ENCODE data around the gene ABCC1.
A peak's percentile ranks its signal among the peaks of the same experiment; 100 is the strongest.

The ABCC1 gene

DNA sequence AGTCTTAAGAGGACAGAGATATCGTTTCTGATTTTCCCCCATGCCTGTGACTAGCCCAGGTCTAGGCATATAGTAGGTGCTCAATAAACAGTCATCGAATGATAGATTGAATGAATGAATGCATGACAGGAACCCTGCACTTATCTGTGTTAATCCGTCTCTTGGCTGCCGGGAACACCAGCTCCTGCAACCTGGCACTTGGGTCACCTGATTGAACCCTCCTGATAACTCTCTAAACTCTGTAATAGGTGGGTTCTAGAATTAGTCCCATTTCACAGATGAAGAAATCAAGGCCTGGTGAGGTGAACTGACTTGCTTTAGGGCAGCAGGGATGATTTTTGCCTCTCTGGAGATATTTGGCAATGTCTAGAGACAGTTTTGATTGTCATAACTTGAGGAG, 43.7 kb downstream of the ABCC1 start:
- Histone ChIP-seq H3K4me1 (ENCODE audit: control insufficient read depth, insufficient read depth, low read length) (peaks cover 16% of the 10 kb centered on the region), H3K9me3 (ENCODE audit: control insufficient read depth, insufficient read depth, low read depth, low read length) (no peaks in the 10 kb centered on the region), H3K36me3 (ENCODE audit: control insufficient read depth in 2 of 2, insufficient read depth in 1 of 2, low read length in 2 of 2) (peaks cover 0 to 3% of the 10 kb centered on the region in 2 experiments; a peak in 2 of 3 replicates), H3K27ac (ENCODE audit: extremely low read depth, low read depth, low read length) (no peak overlapping the region), H3K4me3 (ENCODE audit: low read depth, low read length) (no peak overlapping the region)
- POLR2A ChIA-PET: no interaction called here
- no peak for TF ChIP-seq ZNF658 (tag by site-specific recombination; IDR thresholded peaks at IDR 0.05)
- TF ChIP-seq, protein P1, sequence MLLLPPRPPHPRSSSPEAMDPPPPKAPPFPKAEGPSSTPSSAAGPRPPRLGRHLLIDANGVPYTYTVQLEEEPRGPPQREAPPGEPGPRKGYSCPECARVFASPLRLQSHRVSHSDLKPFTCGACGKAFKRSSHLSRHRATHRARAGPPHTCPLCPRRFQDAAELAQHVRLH (tag by site-specific recombination; IDR thresholded peaks at IDR 0.05): no peak
- no peak for TF ChIP-seq ZNF792 (tag by site-specific recombination; IDR thresholded peaks at IDR 0.05)
- TF ChIP-seq ZNF664 (tag by site-specific recombination; IDR thresholded peaks at IDR 0.05): peak; percentile 86
- TF ChIP-seq, protein P2, sequence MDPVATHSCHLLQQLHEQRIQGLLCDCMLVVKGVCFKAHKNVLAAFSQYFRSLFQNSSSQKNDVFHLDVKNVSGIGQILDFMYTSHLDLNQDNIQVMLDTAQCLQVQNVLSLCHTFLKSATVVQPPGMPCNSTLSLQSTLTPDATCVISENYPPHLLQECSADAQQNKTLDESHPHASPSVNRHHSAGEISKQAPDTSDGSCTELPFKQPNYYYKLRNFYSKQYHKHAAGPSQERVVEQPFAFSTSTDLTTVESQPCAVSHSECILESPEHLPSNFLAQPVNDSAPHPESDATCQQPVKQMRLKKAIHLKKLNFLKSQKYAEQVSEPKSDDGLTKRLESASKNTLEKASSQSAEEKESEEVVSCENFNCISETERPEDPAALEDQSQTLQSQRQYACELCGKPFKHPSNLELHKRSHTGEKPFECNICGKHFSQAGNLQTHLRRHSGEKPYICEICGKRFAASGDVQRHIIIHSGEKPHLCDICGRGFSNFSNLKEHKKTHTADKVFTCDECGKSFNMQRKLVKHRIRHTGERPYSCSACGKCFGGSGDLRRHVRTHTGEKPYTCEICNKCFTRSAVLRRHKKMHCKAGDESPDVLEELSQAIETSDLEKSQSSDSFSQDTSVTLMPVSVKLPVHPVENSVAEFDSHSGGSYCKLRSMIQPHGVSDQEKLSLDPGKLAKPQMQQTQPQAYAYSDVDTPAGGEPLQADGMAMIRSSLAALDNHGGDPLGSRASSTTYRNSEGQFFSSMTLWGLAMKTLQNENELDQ (tag by site-specific recombination; IDR thresholded peaks at IDR 0.05; ENCODE audit: low read depth): no peak
- no peak for TF ChIP-seq OSR2 (tag by site-specific recombination; IDR thresholded peaks at IDR 0.05)
- CTCF ChIA-PET: no interaction called here

DNA sequence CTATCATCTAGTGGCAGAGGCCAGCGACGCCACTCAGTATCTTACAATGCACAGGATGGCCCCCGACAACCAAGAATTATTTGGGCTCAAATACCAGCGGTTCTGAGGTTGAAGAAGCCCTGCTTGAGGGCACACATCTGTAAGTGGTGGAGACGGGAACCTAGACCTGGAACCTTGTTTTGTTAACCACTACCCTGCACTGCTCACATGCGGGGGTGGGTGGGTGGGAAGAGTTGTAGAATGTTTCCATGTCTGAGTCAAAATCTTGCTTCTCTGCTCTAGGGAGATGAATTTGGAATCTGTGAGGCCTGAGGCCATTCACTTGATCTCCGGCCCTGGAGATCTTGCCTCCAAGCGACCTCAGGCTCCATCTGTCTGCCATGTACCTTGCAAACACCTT, 44.1 kb downstream of the ABCC1 start:
- Histone ChIP-seq H3K4me3 (ENCODE audit: low read depth, low read length) (no peak overlapping the region), H3K27ac (ENCODE audit: extremely low read depth, low read depth, low read length) (no peak overlapping the region), H3K9me3 (ENCODE audit: control insufficient read depth, insufficient read depth, low read depth, low read length) (no peaks in the 10 kb centered on the region), H3K36me3 (ENCODE audit: control insufficient read depth in 2 of 2, insufficient read depth in 1 of 2, low read length in 2 of 2) (peaks cover 0 to 3% of the 10 kb centered on the region in 2 experiments; a peak in 2 of 3 replicates), H3K4me1 (ENCODE audit: control insufficient read depth, insufficient read depth, low read length) (peaks cover 12% of the 10 kb centered on the region)
- ChIA-PET CTCF (no interaction called here), POLR2A (no interaction called here)
- no peak for TF ChIP-seq BCL11A (tag by site-specific recombination; IDR thresholded peaks at IDR 0.05; ENCODE audit: low read depth)
- TF ChIP-seq ZNF521 (tag by site-specific recombination; IDR thresholded peaks at IDR 0.05): no peak
- TF ChIP-seq ZNF433 (tag by site-specific recombination; IDR thresholded peaks at IDR 0.05; ENCODE audit: low read depth): no peak
- no peak for TF ChIP-seq ZNF621 (tag by site-specific recombination; IDR thresholded peaks at IDR 0.05)
- TF ChIP-seq ZNF529 (tag by site-specific recombination; IDR thresholded peaks at IDR 0.05; ENCODE audit: insufficient replicate concordance): no peak
- TF ChIP-seq ZFP69B (tag by site-specific recombination; IDR thresholded peaks at IDR 0.05): no peak
- TF ChIP-seq MEIS1 (CRISPR knock-in tag; IDR thresholded peaks at IDR 0.05; ENCODE audit: borderline replicate concordance): no peak
- no peak for TF ChIP-seq ZSCAN30 (tag by site-specific recombination; IDR thresholded peaks at IDR 0.05)
- no peak for TF ChIP-seq ZNF747 (tag by site-specific recombination; IDR thresholded peaks at IDR 0.05)
- no peak for TF ChIP-seq ZNF48 (tag by site-specific recombination; IDR thresholded peaks at IDR 0.05)
- no peak for TF ChIP-seq ZNF302 (tag by site-specific recombination; IDR thresholded peaks at IDR 0.05; ENCODE audit: low read depth)
- TF ChIP-seq, protein P3, sequence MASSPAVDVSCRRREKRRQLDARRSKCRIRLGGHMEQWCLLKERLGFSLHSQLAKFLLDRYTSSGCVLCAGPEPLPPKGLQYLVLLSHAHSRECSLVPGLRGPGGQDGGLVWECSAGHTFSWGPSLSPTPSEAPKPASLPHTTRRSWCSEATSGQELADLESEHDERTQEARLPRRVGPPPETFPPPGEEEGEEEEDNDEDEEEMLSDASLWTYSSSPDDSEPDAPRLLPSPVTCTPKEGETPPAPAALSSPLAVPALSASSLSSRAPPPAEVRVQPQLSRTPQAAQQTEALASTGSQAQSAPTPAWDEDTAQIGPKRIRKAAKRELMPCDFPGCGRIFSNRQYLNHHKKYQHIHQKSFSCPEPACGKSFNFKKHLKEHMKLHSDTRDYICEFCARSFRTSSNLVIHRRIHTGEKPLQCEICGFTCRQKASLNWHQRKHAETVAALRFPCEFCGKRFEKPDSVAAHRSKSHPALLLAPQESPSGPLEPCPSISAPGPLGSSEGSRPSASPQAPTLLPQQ (tag by site-specific recombination; IDR thresholded peaks at IDR 0.05): no peak
- TF ChIP-seq, protein P4, sequence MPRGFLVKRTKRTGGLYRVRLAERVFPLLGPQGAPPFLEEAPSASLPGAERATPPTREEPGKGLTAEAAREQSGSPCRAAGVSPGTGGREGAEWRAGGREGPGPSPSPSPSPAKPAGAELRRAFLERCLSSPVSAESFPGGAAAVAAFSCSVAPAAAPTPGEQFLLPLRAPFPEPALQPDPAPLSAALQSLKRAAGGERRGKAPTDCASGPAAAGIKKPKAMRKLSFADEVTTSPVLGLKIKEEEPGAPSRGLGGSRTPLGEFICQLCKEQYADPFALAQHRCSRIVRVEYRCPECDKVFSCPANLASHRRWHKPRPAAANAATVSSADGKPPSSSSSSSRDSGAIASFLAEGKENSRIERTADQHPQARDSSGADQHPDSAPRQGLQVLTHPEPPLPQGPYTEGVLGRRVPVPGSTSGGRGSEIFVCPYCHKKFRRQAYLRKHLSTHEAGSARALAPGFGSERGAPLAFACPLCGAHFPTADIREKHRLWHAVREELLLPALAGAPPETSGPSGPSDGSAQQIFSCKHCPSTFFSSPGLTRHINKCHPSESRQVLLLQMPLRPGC (tag by site-specific recombination; IDR thresholded peaks at IDR 0.05): no peak
- no peak for TF ChIP-seq SP3 (tag by site-specific recombination; IDR thresholded peaks at IDR 0.05)
- no peak for TF ChIP-seq ZNF561 (tag by site-specific recombination; IDR thresholded peaks at IDR 0.05; ENCODE audit: borderline replicate concordance)
- TF ChIP-seq ZNF223 (tag by site-specific recombination; IDR thresholded peaks at IDR 0.05): no peak
- TF ChIP-seq ZNF311 (tag by site-specific recombination; IDR thresholded peaks at IDR 0.05; ENCODE audit: borderline replicate concordance): no peak
- no peak for TF ChIP-seq ZNF157 (tag by site-specific recombination; IDR thresholded peaks at IDR 0.05)
- no peak for TF ChIP-seq ZNF654 (tag by site-specific recombination; IDR thresholded peaks at IDR 0.05; ENCODE audit: low read depth)
- TF ChIP-seq GLIS1 (tag by site-specific recombination; IDR thresholded peaks at IDR 0.05): no peak
